Measurements from ENCODE around the gene CTIF. TPM values are rescaled to one million over a fixed set of nuclear protein-coding genes. Genes with fewer than 3 reads are reported as not detected.

The CTIF gene
- polyA plus RNA-seq, 2 donors = 11.8 to 22.7 TPM

DNA sequence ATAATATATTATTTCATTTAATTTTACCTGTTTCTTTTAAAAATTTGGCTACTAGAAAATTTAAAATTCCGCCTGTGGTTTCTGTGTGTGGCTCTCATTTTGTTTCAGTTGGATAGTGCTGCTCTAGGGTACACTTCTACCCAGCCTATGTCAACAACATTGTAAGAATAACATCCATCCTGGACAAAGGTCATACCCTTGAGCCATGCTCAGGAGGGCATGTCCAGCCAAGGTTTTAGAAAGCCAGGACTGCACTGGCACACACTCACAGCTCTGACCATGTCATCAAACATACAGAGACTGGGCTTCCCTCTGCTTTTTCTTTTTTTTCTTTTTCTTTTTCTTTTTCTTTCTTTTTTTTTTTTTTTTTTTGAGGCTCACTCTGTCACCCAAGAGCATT is 96.1 kb downstream of the CTIF start:
- 94 to 100% methylated on average over 1 of the region's 1 CpG for WGBS, 2 donors
- H3K9me3 ChIP-seq (ENCODE audit: control insufficient read depth in 2 of 2, insufficient read depth in 1 of 2, low read depth in 1 of 2, low read length in 1 of 2) = no peaks in the 10 kb centered on the region

DNA sequence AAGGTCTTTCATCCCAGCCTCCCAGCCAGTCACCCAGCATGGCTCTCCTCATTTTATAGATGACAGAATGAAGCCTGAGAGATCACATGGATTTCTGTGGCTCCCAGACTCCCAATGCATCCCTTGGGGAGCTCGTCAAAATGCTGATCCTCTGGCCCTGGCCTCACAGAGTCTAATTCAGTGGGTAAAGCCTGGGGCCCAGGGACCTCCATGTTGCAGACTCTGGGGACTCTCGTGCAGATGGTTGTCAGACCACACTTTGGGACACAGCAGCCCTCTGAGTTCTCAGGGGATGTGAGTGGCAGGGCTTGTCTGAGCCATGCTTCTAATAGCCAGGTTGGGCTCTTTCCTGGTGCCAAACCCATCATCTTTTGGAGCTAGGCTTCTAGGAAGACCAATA is 97.0 kb downstream of the CTIF start:
- 88 to 94% methylated on average over 2 of the region's 2 CpGs for WGBS, 2 donors
- Histone ChIP-seq H3K27ac (ENCODE audit: low read depth in 2 of 2, low read length in 1 of 2) (no peak overlapping the region), H3K4me1 (ENCODE audit: control insufficient read depth in 2 of 2, insufficient read depth in 2 of 2, low read length in 1 of 2) (no peaks in the 10 kb centered on the region), H3K27me3 (ENCODE audit: control insufficient read depth in 1 of 2, insufficient read depth in 2 of 2, low read length in 2 of 2) (no peaks in the 10 kb centered on the region), H3K9me3 (ENCODE audit: control insufficient read depth in 2 of 2, insufficient read depth in 1 of 2, low read depth in 1 of 2, low read length in 1 of 2) (no peaks in the 10 kb centered on the region), H3K36me3 (ENCODE audit: control insufficient read depth in 2 of 2, insufficient read depth in 2 of 2, low read length in 1 of 2) (peaks cover 0 to 6% of the 10 kb centered on the region in 2 donors), H3K4me3 (ENCODE audit: low read depth in 1 of 2, low read length in 2 of 2) (no peak overlapping the region)

More for the DNA sequence above, 96.1 kb downstream of the CTIF start:
- H3K4me1 ChIP-seq (ENCODE audit: control insufficient read depth in 2 of 2, insufficient read depth in 2 of 2, low read length in 1 of 2) = no peaks in the 10 kb centered on the region
- no peaks in the 10 kb centered on the region for H3K27me3 ChIP-seq (ENCODE audit: control insufficient read depth in 1 of 2, insufficient read depth in 2 of 2, low read length in 2 of 2)
- no peak overlapping the region for H3K27ac ChIP-seq (ENCODE audit: low read depth in 2 of 2, low read length in 1 of 2)
- peaks cover 0 to 5% of the 10 kb centered on the region in 2 donors for H3K36me3 ChIP-seq (ENCODE audit: control insufficient read depth in 2 of 2, insufficient read depth in 2 of 2, low read length in 1 of 2)
- H3K4me3 ChIP-seq (ENCODE audit: low read depth in 1 of 2, low read length in 2 of 2) = no peak overlapping the region

DNA sequence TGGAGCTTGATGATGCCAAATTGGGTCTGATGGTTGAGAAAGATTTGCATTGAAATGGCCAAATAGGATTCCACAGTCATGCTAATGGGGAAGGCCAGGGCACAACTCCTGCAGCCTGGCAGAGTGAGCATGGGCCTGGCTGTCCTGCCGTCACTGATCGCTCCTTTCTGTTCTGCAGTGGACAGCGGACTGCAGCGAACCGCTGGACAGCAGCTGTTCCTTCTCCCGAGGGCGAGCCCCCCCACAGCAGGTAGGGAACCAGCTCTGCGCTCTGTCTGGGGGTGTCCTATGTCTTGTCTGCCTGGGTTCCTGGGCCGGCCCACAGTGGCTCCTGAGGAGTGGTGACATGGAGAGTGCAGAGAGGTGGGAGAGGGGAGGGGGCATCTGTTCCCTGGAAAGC is 97.6 kb downstream of the CTIF start:
- H3K36me3 ChIP-seq (ENCODE audit: control insufficient read depth in 2 of 2, insufficient read depth in 2 of 2, low read length in 1 of 2) = peaks cover 0 to 6% of the 10 kb centered on the region in 2 donors
- no peak overlapping the region for H3K4me3 ChIP-seq (ENCODE audit: low read depth in 1 of 2, low read length in 2 of 2)
- no peaks in the 10 kb centered on the region for H3K4me1 ChIP-seq (ENCODE audit: control insufficient read depth in 2 of 2, insufficient read depth in 2 of 2, low read length in 1 of 2)
- H3K9me3 ChIP-seq (ENCODE audit: control insufficient read depth in 2 of 2, insufficient read depth in 1 of 2, low read depth in 1 of 2, low read length in 1 of 2) = no peaks in the 10 kb centered on the region
- H3K27me3 ChIP-seq (ENCODE audit: control insufficient read depth in 1 of 2, insufficient read depth in 2 of 2, low read length in 2 of 2) = no peaks in the 10 kb centered on the region
- WGBS, 2 donors = 95 to 98% methylated on average over 9 of the region's 9 CpGs
- no peak overlapping the region for H3K27ac ChIP-seq (ENCODE audit: low read depth in 2 of 2, low read length in 1 of 2)

DNA sequence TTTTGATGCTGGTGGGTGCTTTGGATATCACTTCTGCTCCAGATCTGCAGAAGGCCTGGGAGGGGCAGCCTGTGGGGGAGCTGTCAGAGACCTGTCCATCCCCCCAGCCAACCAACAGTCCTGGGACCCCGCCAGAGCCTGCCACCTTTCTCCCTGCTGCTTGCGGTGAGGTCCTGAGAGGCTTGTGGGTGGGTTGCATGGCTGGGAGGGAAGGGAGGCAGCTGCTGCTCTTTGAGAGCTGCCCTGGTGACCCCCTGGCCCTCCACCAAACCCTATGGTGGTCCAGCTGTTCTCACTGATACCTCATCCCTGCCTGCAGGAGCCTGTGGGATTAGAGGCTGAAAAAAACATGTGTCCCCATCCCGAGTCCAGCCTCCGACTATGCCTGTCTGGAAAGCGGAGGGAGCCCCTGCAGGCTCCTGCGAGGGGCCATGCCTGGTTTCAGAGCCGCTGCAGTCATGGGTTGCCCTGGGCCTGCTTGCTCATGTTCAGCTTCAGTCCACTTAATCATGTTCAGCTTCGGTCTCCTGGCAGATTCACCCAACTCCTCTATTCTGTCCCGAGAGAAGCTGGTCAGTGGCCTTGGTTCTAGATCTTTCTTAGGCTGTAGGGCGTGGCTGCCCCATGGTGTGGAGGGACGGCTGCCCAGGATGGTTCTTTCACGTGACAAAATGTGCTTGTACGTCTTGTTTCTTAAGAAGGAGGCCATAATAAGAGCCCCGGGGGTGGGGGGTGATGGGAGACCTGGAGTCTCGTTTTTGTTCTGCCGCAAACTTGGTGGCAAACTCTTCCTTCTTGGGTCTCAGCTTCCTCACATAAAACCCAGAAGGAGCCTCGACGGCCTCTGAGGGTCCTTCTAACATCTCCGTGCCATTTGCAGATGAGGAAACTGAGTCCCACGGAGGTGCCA is 98.5 kb downstream of the CTIF start:
- 90 to 92% methylated on average over 20 of the region's 20 CpGs for WGBS, 2 donors
- Histone ChIP-seq H3K9me3 (ENCODE audit: control insufficient read depth in 2 of 2, insufficient read depth in 1 of 2, low read depth in 1 of 2, low read length in 1 of 2) (peaks cover 0 to 2% of the 10 kb centered on the region in 2 donors), H3K4me3 (ENCODE audit: low read depth in 1 of 2, low read length in 2 of 2) (no peak overlapping the region), H3K27ac (ENCODE audit: low read depth in 2 of 2, low read length in 1 of 2) (no peak overlapping the region), H3K4me1 (ENCODE audit: control insufficient read depth in 2 of 2, insufficient read depth in 2 of 2, low read length in 1 of 2) (no peaks in the 10 kb centered on the region), H3K36me3 (ENCODE audit: control insufficient read depth in 2 of 2, insufficient read depth in 2 of 2, low read length in 1 of 2) (peaks cover 0 to 6% of the 10 kb centered on the region in 2 donors), H3K27me3 (ENCODE audit: control insufficient read depth in 1 of 2, insufficient read depth in 2 of 2, low read length in 2 of 2) (no peaks in the 10 kb centered on the region)

DNA sequence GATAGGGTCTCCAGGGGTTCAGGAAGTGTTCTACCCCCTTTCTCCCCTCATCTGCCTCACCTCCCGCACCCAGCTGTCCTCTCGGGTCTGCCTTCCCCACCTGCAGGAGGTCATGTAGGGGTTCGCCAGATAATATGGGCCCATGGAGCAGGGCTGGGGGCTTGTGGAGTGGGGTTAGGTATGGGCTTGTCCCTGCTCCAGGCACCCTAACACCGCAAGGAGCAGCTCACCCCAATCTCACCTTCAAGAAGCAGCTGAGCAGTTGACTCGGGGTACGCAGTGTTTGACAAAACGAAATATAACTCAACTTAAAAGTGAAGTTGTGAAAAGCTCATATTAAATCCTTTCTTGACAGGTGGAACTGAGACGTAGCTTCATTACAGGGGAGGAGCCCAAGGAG is 99.6 kb downstream of the CTIF start:
- Histone ChIP-seq H3K4me3 (ENCODE audit: low read depth in 1 of 2, low read length in 2 of 2) (no peak overlapping the region), H3K36me3 (ENCODE audit: control insufficient read depth in 2 of 2, insufficient read depth in 2 of 2, low read length in 1 of 2) (peaks cover 0 to 6% of the 10 kb centered on the region in 2 donors), H3K9me3 (ENCODE audit: control insufficient read depth in 2 of 2, insufficient read depth in 1 of 2, low read depth in 1 of 2, low read length in 1 of 2) (peaks cover 0 to 2% of the 10 kb centered on the region in 2 donors), H3K27ac (ENCODE audit: low read depth in 2 of 2, low read length in 1 of 2) (no peak overlapping the region), H3K27me3 (ENCODE audit: control insufficient read depth in 1 of 2, insufficient read depth in 2 of 2, low read length in 2 of 2) (no peaks in the 10 kb centered on the region), H3K4me1 (ENCODE audit: control insufficient read depth in 2 of 2, insufficient read depth in 2 of 2, low read length in 1 of 2) (no peaks in the 10 kb centered on the region)
- WGBS, 2 donors = 93 to 95% methylated on average over 8 of the region's 8 CpGs

DNA sequence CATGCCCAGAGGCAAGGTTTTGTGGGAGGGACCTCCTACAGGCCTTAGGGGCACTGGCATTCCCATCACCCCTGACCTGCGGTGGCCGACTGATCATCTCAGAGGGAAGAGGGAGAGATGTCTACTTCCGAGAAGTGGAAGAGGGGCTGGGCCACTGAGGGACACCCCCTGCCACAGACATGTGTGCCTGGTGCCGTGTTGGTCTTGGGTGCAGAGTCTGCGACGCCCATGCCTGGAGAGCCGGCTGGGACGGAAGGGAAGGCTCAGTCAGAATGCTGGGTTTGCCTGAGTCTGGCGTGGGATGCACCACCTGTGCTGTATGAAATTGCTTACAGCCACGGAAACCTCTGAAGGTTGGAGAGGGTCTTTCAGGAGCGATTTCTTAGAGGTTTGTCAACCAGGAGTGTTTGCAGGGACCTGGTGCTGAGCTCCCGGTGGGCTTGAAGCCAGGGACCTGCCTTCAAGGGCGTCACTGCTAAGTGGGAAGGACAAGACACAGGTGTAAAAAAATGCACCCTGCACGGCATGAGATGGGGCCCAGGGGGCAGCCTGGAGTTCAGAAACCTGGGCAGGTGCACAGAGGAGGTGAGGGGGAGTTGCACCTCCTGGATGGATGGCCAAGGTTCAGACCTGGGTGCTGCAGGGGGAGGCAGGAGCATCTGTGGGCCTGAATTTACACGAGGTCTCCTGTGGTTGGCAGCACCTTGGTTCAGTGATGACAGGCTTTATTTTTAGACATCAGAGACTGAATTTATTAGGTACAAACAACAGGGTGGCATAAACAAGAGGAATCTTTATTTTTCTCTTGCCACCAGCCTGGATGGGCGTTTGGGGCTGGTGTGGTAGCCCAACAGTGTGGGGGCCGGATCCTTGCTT is 100.3 kb downstream of the CTIF start:
- peaks cover 0 to 6% of the 10 kb centered on the region in 2 donors for H3K36me3 ChIP-seq (ENCODE audit: control insufficient read depth in 2 of 2, insufficient read depth in 2 of 2, low read length in 1 of 2)
- WGBS, 2 donors = 86 to 87% methylated on average over 17 of the region's 17 CpGs
- H3K9me3 ChIP-seq (ENCODE audit: control insufficient read depth in 2 of 2, insufficient read depth in 1 of 2, low read depth in 1 of 2, low read length in 1 of 2) = peaks cover 0 to 2% of the 10 kb centered on the region in 2 donors
- H3K4me3 ChIP-seq (ENCODE audit: low read depth in 1 of 2, low read length in 2 of 2) = no peak overlapping the region
- H3K4me1 ChIP-seq (ENCODE audit: control insufficient read depth in 2 of 2, insufficient read depth in 2 of 2, low read length in 1 of 2) = no peaks in the 10 kb centered on the region
- no peaks in the 10 kb centered on the region for H3K27me3 ChIP-seq (ENCODE audit: control insufficient read depth in 1 of 2, insufficient read depth in 2 of 2, low read length in 2 of 2)
- no peak overlapping the region for H3K27ac ChIP-seq (ENCODE audit: low read depth in 2 of 2, low read length in 1 of 2)

DNA sequence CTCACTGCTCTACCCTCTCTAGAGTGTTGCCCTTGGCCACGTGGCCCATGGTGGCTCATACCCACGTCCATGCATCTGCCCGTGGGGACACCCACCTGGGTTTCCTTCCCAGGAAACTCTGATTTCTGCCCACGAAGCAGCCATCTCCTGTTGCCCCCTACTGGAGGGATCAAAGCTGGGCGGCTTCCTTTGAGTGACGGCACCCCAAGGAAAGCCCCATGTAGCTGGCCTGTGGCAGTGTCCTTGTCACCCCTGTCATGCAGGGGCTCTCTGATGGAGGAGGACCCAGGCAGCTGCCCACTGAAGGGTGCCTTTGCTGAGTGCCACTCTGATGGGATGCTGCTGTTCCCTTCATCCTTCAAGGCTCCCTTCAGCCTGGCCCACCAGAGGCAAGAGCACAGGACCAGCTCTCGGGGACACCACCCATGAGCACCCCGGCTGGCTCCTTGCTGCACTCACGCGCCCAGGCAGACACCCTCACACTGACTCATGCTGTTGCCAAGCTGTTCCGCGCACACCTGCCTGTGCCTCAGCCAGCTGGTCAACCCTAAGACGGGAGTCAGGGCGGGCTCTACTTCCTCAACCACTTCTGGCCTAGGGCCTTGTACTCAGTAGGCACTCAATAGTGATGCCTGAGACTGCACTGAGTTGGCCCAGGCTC is 101.1 kb downstream of the CTIF start:
- H3K36me3 ChIP-seq (ENCODE audit: control insufficient read depth in 2 of 2, insufficient read depth in 2 of 2, low read length in 1 of 2) = peaks cover 0 to 6% of the 10 kb centered on the region in 2 donors
- H3K4me3 ChIP-seq (ENCODE audit: low read depth in 1 of 2, low read length in 2 of 2) = no peak overlapping the region
- no peak overlapping the region for H3K27ac ChIP-seq (ENCODE audit: low read depth in 2 of 2, low read length in 1 of 2)
- 83 to 85% methylated on average over 14 of the region's 14 CpGs for WGBS, 2 donors
- peaks cover 0 to 2% of the 10 kb centered on the region in 2 donors for H3K9me3 ChIP-seq (ENCODE audit: control insufficient read depth in 2 of 2, insufficient read depth in 1 of 2, low read depth in 1 of 2, low read length in 1 of 2)
- H3K27me3 ChIP-seq (ENCODE audit: control insufficient read depth in 1 of 2, insufficient read depth in 2 of 2, low read length in 2 of 2) = no peaks in the 10 kb centered on the region
- no peaks in the 10 kb centered on the region for H3K4me1 ChIP-seq (ENCODE audit: control insufficient read depth in 2 of 2, insufficient read depth in 2 of 2, low read length in 1 of 2)

DNA sequence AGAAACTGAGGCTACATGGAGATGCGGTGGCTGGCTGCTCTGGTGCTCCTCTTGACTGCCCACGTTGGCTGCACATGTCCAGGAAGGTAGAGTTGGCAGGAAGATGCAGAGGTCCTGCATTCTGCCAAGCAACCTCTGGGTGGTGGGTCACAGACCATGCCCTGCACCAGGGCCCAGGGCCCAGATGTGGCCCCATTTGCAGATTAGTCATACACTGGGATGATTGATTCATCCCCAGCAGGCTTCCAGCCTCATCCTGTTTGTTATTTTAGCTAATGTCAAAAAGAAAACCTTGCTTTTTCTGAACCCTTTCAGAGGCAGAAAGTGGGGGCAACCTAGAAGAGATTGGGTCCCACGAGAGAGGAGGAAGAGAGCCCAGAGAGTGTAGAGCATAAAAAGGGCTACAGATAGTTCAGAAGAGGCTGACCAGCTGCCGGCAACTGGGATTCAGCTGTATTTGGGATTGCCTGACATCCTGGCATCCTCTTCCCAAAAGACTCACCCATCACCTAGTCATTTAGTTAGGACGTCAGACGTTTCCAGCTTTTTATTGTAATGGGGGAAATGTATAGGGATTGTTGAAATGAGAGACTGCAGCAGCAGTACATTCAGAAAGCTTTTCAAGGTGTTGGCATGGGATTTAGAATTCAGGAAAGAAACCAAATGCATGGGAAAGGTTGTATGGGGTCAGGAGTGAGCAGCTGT is 101.9 kb downstream of the CTIF start:
- WGBS, 2 donors = 80 to 90% methylated on average over 6 of the region's 6 CpGs
- Histone ChIP-seq H3K36me3 (ENCODE audit: control insufficient read depth in 2 of 2, insufficient read depth in 2 of 2, low read length in 1 of 2) (peaks cover 0 to 6% of the 10 kb centered on the region in 2 donors), H3K4me1 (ENCODE audit: control insufficient read depth in 2 of 2, insufficient read depth in 2 of 2, low read length in 1 of 2) (no peaks in the 10 kb centered on the region), H3K4me3 (ENCODE audit: low read depth in 1 of 2, low read length in 2 of 2) (no peak overlapping the region), H3K27me3 (ENCODE audit: control insufficient read depth in 1 of 2, insufficient read depth in 2 of 2, low read length in 2 of 2) (no peaks in the 10 kb centered on the region), H3K9me3 (ENCODE audit: control insufficient read depth in 2 of 2, insufficient read depth in 1 of 2, low read depth in 1 of 2, low read length in 1 of 2) (peaks cover 0 to 2% of the 10 kb centered on the region in 2 donors), H3K27ac (ENCODE audit: low read depth in 2 of 2, low read length in 1 of 2) (no peak overlapping the region)

DNA sequence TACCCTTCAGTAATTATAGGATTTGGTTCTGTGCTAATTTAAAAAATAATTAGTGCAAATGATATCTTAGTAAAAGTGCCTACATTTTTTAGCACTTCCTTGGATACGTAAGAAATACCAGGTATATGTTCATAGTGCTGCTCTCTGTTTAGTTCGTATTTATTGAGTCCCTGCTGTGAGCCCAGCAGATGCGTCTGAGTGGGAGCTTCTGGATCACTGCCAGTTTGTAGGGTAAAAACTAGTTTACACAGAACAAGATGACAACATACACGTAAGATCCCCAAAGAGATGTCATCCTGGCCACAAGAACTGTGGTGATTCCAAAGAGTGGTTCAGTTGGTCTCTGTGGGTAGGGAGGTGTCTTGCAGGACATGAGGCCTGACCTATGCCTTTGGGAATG is 103.2 kb downstream of the CTIF start:
- Histone ChIP-seq H3K4me1 (ENCODE audit: control insufficient read depth in 2 of 2, insufficient read depth in 2 of 2, low read length in 1 of 2) (no peaks in the 10 kb centered on the region), H3K36me3 (ENCODE audit: control insufficient read depth in 2 of 2, insufficient read depth in 2 of 2, low read length in 1 of 2) (peaks cover 0 to 6% of the 10 kb centered on the region in 2 donors), H3K27ac (ENCODE audit: low read depth in 2 of 2, low read length in 1 of 2) (no peak overlapping the region), H3K27me3 (ENCODE audit: control insufficient read depth in 1 of 2, insufficient read depth in 2 of 2, low read length in 2 of 2) (no peaks in the 10 kb centered on the region), H3K4me3 (ENCODE audit: low read depth in 1 of 2, low read length in 2 of 2) (no peak overlapping the region), H3K9me3 (ENCODE audit: control insufficient read depth in 2 of 2, insufficient read depth in 1 of 2, low read depth in 1 of 2, low read length in 1 of 2) (peaks cover 0 to 2% of the 10 kb centered on the region in 2 donors)
- 96% methylated on average over 4 of the region's 4 CpGs for WGBS, 2 donors
